Panc1 (cell line): Measurements from ENCODE around the gene C5orf63. TPM values are rescaled to one million over a fixed set of nuclear protein-coding genes. Genes with fewer than 3 reads are reported as not detected.

Experiments
- total RNA-seq: library from RNA; stranded (reverse); gene quantifications from one replicate; pipeline ENCODE4 v1.2.1, GENCODE V29; 2021; ENCODE audit not compliant: unreplicated experiment

C5orf63 gene
- total RNA-seq, 1 experiment from 2014 or later, result 9.8 TPM

Other genes starting within 250 kb of the C5orf63 start
- 3.0 TPM for gene MARCHF3, start 42.9 kb downstream of the C5orf63 start, total RNA-seq
- gene MEGF10, start 217.3 kb upstream of the C5orf63 start, total RNA-seq, result not detected